DND-41 (cell line): ENCODE results near the gene GPX5.
"Not testable (repeated sequence)": the region's sequence is repeated elsewhere in the genome, so short reads cannot be mapped to it uniquely, and the experiment has no call there.

Experiments
- EZH2 ChIP-seq: IDR thresholded peaks from 3 replicates; pipeline ENCODE4 v1.6.1; 2012; ENCODE audit warnings: borderline replicate concordance, low read depth, mild to moderate bottlenecking, moderate library complexity, low read length, inconsistent platforms; ENCODE audit not compliant: severe bottlenecking
- TF ChIP-seq, protein P1 (sequence below): IDR thresholded peaks from 2 replicates; pipeline ENCODE4 v1.5.1; 2012; ENCODE audit warnings: borderline replicate concordance, low read length, moderate library complexity, mild to moderate bottlenecking; ENCODE audit not compliant: poor library complexity, severe bottlenecking; ENCODE audit errors: extremely low read depth

DNA sequence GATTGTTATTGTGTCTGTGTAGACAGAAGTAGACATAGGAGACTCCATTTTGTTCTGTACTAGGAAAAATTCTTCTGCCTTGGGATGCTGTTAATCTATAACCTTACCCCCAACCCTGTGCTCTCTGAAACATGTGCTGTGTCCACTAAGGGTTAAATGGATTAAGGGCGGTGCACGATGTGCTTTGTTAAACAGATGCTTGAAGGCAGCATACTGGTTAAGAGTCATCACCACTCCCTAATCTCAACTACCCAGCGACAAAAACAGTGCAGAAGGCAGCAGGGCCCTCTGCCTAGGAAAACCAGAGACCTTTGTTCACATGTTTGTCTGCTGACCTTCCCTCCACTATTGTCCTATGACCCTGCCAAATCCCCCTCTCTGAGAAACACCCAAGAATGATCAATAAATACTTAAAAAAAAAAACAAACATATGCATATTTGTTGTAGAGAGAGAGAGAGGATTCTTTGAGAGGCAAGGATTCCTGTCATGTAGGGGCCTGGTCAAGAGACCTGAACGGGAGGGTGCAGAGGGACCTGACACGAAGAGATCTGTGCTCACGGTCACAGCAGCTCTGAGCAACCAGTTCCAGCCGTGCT lies 22.9 kb upstream of the GPX5 start:
- not testable (repeated sequence) for TF ChIP-seq EZH2
- TF ChIP-seq, protein P1, sequence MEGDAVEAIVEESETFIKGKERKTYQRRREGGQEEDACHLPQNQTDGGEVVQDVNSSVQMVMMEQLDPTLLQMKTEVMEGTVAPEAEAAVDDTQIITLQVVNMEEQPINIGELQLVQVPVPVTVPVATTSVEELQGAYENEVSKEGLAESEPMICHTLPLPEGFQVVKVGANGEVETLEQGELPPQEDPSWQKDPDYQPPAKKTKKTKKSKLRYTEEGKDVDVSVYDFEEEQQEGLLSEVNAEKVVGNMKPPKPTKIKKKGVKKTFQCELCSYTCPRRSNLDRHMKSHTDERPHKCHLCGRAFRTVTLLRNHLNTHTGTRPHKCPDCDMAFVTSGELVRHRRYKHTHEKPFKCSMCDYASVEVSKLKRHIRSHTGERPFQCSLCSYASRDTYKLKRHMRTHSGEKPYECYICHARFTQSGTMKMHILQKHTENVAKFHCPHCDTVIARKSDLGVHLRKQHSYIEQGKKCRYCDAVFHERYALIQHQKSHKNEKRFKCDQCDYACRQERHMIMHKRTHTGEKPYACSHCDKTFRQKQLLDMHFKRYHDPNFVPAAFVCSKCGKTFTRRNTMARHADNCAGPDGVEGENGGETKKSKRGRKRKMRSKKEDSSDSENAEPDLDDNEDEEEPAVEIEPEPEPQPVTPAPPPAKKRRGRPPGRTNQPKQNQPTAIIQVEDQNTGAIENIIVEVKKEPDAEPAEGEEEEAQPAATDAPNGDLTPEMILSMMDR = not testable (repeated sequence)
